Anterior cingulate cortex (tissue), 58 donors: ENCODE measurements around the gene DUOXA1.

Experiments used
- DNase-seq, 58 donors: peaks; one replicate each; lab custom pipeline; 2025; lab: John Stamatoyannopoulos, UW

DUOXA1 gene

DNA sequence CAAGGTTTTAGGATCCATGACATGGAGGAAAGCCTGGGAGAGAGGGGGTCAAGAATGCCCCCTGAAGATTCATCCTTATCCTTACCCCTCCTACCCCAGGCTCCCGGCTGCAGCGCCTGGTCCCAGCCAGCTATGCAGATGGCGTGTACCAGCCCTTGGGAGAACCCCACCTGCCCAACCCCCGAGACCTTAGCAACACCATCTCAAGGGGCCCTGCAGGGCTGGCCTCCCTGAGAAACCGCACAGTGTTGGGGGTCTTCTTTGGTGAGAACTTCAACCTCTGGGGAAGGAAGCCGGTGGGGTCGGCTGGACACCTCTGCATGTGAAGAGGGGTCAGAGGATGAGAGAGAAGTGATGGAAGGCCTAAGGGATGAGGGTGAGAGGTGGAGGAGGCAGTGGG, 4.4 kb upstream of the DUOXA1 start:
- no peak for DNase-seq

DNA sequence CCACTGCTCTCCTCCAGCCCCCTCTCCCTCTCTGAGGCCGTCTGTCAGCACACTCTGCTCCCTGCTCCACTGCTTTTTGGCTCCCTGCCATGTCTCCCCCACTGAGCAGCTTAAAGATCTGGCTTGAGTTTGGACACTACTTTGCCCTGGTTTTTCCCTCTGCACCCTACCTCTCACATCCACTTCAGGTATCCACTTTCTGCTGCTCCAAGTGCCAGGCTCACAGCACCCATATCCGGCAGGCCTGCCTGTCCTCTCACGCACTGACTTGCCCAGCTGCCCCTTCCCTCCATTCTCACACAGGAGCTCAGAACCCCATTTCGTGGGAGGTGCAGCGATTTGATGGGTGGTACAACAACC, 3.9 kb upstream of the DUOXA1 start:
- DNase-seq = no peak

DNA sequence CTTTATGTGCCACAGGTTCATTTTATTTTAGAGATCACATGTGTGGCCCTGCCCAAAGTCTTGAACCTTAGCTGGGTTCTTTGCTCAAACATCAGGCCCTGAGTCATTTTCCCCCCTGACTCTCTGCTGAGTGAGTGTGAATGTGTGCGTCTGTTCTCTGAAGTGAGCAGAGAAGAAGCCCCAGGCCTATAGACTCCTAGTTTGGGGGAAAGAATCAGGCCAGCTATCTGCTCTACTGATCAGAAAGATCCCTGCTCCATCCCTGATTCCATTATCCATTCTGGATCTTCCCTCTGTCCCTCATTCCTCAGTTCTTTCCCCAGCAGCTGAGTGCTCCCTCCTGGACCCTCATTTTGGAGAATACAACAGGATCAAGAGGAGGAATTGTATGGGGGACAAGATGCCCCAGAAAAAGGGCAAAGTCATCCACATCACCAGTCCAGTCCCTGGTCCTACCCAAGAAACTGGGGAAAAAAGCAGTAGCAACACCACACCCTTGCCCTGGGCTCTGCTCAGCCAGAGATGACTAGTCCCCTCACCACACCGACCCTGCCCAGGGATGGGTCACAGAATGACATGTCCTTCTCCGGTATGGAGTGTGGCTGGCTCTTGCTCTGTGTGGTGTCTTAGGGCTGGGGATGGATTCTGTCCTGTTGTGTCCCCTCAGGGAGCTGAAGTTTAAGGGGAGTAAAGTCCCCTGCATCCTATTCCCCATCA, 3.3 kb upstream of the DUOXA1 start:
- DNase-seq = no peak

DNA sequence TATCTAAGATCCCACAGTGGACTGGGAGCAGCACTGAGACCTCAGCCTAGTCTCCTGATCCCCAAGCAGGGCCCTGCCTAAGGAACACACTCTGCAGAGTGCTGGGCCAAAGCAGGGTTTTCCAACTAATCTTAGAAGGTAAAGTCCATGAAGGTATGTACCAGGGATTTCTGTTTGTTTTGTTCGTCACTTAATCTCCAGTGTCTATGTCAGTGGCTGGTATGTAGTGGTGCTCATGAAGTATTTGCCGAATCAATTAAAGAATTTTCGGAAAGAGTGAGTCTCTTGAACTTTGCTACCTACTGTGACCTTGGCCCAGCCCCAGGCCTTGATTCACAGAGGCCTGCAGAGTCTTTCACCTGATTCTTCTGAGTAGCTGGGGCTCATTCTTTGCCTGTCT, 1.8 kb upstream of the DUOXA1 start:
- no peak for DNase-seq

DNA sequence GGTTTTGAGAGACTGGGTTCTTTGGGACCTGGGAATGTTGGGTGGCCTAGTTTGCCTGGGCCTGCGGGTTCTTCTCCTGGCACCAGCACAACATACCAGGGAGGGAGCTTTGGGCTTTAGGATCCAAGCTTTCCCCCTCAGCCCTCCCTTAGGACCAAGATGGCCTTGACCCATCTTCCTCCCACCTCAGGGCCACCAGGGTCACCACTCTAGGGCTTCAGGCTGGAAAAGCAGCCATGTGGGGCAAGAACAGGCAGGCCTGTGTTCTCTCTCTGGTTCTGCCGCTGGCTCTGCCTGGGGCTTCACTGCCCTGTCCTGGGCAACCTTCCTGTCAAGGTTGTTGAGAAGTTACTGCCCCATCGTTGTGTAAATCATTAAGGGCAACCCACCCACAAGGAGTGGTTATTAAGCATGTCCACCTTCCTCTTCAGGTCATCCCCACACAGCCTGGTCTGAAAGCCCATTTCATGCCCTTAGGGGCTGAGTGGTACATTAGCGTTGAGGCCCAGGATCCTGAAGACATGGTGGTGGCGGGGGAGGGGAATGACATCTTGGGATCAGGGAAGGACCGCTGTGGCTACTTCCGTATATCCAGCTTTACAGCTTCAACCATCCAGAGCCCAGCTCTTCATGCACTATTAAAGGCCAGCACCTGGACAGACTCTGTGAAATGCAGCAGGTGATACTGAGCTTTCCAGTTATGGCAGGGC, 767 bp upstream of the DUOXA1 start:
- DNase-seq = no peak

DNA sequence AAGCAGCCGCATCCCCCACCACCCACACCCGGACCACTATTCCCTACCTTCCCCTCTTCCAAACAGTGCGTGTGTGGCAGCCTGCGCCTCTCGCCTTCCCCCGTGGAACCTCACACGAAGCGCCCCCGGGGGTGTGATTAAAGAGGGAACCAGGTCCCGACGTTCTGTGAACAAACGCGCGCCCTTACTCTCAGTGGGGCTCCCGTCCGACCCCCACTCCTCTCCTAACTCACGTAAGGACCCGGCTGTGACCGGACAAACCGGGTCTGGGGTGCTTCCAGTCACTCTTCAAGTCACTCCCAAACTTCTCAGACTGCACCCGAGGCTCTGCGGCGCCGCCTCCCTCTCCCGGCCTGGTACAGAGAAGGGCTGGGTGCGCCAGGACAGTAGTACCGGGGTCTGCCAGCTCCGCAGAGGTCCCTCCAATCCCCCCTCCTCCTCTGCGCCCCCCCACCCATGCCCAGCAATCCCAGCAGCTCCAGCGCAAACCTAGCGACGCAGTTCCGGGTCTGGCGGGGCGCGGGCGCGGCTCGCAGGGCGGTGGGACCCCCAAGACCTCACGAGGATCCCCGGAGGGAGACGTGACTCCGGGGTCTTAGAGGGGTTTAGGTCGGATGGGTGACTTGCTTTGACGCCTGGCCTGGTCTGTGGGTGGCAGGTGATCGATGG, 574 bp downstream of the DUOXA1 start:
- no peak for DNase-seq

DNA sequence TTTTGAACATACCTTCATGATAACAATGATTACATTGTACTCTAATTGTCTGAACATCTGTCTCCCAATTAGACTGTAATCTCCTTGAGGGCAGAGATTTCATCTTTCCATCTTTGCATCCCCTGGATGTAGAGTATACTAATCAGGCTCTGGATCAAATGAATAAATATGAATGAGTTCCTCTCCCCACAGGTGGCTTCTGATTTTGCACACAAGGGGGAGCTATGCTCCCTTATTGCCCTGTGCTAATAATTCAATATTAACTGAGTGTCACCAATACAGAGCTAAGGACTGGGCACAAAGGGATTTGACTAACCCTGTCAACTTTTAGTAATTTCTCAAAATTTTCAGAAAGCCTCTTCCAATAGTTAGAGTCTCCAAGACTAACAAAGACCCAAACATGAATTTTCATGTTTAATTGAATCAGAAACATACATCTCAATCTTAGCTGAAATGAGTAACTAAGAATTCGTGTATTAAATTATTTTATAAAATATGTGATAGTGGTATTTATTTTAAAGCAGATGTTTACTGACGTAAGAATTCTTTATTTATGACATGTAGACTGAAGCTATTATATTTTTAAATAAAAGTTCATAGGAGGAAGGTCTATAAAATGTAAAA, 3.0 kb downstream of the DUOXA1 start:
- DNase-seq = no peak

DNA sequence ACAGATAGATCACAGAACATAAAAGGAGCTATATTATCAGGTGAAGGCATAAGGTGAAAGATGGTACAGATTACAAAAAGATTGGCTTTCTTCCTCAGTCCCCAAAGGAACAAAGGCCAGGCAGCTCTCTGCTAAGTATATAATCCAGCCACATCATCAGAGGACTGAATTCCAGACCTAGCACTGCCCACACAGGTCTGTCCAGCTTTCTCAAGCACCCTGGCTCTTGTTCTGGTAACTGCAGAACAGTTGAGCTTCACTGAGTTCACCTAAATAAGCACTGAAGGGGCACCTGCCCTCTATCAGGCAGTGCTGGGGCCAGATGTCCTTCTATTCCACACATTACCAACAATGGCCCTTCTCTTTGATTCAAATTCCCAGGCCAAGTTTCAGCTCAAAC, 6.3 kb downstream of the DUOXA1 start:
- no peak for DNase-seq

DNA sequence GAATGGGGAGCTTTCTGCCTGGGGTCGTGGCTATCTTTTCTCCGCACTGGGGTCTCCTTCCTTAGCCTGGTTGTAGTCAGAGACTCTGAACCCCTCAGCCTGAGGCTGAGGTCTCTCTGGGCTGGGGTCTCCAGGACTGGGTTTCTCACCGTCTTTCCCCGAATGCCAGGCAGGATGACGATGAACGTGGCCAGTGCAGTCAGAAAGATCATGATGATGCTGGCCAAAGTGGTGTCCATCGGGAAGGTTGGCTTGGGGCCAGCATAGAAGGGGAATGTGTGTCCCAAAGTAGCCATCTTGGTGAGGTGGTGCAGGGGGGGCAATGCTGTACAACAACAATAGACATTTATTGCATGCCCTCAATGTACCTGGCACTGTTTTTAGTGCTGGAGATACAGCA, 7.0 kb downstream of the DUOXA1 start:
- DNase-seq = no peak

DNA sequence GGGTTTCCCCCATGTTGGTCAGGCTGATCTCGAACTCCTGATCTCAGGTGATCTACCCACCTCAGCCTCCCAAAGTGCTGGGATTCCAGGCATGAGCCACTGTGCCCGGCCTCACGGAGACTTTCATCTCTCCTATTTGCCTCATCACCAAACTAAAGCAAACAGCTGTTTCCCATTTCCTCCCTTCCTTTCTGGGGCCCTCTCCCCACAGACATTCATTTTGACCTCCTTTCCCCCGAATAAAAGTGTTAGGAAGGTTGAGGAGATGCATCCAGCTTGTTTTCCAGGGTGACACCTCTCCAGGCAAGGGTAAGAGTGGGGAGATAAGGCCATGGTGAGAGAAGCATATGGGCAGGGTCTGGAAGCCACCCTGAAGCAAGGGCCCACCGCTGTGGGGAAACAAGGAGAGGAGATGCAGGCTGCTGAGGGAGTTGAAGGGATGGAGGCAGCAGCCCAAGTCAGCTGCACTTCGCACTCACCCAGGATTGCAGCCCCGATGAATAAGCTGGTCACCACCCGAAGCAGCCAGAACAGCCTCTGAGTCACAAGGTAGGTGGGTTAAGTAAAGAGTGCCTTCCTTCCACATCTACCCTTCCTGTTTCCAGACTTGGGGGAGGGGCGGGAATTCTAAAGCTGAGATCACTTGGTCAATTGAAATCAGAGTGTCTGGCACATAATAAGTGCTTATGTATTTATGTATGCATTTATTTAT, 7.8 kb downstream of the DUOXA1 start:
- DNase-seq = no peak

DNA sequence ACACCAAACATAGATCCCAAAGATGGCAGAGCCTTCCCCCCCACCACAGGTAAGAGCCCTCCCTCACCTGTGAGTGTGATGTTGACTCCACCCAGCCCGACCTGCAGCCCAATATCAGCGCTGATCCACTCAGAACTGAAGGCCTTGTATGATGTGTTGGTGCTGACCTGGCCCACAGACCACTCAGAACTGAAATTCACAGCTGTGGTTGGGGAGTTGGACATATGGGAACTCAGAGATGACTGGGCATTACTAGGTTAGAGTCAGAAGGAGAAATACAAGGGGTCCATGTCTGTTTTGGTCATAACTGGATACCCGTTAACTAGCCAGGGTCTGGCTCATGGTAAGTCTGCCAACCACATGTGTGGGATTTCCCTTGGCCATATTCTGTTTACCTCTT, 8.7 kb downstream of the DUOXA1 start:
- DNase-seq = no peak

DNA sequence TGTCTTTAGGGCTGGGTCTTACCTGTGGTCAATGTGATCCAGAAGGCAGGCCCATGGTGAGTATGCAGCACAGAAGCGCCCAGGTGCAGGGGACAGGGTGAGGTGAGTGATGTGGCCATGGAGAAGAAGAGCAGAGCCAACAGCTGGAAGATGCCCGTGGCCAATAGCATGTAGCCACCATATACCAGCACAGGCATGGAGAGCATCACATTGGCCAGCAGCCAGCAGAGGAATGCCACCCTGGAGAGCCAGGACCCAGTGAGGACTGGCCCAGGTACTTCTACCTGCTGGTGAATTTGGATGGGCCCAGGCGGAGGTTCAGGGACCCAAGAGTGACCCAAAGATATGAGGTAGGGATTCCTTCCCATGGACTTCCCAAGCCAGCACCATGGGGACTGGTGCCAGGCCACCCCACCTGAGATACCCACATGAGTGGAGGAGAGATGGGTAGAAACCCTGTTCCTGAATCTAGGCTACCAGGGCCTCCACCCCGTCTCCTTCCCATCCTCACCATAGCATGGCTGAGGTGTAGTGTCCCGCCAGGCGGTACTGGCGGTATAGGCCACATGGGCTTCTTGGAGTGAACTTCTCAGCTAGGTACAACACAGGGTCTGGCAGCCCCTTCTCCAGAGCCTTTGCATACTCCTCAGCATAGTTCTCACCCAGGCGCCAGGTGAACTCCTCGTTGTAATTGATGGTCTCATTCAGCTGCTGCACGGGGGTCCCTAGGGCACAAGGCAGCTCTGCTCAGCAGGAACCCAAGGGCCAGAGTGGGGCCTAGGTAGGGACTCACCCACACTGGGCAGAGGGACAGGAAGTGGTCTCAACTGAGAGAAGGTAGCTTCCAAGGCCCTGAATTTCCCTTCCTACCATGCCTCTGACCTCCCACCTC, 9.4 kb downstream of the DUOXA1 start:
- no peak for DNase-seq

DNA sequence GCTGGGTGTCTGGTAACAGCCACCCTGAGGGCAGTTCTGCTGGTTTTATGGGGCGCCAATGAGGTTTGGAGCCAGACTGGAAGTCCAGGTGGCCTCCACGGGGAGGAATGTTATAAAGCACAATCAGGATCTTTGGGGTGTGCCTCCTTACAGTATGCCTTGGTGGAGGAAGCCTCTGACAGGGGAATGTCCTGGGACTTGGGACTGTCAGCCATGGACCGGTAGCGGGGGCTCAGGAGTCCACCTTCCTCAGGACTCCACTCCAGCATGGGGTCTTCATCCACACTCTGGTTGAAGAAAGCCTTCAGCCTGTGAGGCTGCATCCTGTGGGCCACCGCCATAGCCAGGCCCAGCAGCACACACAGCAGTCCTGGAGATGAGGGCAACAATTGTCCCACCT, 10.7 kb downstream of the DUOXA1 start:
- DNase-seq = no peak

DNA sequence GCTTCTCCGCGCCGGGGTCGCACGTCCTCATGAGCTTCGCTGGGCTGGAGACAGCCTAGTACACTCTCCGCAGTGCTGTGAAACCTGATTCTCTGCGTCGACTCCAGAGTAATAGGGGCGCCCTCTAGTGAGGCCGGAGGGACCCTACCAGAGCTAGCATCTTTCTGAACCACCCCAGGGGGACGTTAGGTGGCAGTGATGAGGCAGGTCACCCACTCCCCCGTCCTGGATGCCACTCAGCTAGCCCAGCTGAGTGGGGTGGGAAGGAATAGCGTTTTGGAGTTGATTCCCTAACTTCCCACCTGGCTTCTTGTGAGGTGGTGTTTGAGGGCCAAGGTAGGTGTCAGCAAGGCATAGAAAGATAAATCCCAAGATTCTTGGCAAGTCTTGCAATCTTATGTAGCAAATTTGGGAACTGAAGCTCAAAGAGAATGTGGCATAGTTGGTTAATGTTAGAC, 11.5 kb downstream of the DUOXA1 start:
- peak in 56 of 58 donors; percentile 20 to 92 (median 78) for DNase-seq

DNA sequence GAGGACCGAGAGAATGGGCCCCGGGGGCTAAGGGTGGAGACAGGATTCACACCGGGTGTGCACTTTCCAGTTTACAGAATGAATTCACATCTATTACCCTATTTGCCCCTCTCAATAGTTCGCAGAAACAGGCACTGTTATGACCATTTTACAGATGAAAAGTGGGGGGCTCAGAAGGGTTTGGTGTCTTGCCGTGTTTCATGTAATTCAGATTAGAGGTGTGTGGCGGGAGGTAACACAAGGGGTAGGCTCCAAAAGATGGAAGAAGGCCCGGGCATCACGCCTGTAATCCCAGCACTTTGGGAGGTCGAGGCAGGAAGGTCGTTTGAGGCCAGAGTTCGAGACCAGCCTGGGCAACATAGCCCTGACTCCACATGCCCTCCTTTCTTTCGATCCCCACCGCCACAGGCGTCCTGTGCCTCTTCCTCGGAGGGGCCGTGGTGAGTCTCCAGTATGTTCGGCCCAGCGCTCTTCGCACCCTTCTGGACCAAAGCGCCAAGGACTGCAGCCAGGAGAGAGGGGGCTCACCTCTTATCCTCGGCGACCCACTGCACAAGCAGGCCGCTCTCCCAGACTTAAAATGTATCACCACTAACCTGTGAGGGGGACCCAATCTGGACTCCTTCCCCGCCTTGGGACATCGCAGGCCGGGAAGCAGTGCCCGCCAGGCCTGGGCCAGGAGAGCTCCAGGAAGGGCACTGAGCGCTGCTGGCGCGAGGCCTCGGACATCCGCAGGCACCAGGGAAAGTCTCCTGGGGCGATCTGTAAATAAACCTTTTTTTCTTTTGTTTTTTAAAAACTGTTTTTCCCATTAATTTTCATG, 12.2 kb downstream of the DUOXA1 start:
- DNase-seq = no peak

DNA sequence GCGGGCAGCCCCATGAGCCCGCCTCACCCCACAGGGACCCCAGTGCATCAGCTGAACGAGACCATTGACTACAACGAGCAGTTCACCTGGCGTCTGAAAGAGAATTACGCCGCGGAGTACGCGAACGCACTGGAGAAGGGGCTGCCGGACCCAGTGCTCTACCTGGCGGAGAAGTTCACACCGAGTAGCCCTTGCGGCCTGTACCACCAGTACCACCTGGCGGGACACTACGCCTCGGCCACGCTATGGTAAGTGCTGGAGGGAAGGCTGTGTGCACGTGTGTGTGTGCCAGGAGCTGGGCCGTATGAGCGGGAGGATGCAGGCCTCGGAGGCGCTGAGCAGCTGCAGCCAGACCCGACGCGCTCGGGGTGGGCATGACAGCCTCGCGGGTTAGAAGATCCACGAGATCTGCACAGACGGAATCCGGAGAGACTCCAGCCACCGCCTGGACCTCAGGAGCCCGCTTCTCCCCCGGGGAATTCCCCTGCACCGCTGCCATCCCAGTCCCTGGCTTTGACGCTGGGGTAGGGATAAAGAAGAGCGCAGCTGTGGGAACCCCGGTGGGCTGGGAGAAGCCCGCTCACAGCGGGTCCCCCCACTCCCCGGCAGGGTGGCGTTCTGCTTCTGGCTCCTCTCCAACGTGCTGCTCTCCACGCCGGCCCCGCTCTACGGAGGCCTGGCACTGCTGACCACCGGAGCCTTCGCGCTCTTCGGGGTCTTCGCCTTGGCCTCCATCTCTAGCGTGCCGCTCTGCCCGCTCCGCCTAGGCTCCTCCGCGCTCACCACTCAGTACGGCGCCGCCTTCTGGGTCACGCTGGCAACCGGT, 13.0 kb downstream of the DUOXA1 start:
- DNase-seq = no peak

DNA sequence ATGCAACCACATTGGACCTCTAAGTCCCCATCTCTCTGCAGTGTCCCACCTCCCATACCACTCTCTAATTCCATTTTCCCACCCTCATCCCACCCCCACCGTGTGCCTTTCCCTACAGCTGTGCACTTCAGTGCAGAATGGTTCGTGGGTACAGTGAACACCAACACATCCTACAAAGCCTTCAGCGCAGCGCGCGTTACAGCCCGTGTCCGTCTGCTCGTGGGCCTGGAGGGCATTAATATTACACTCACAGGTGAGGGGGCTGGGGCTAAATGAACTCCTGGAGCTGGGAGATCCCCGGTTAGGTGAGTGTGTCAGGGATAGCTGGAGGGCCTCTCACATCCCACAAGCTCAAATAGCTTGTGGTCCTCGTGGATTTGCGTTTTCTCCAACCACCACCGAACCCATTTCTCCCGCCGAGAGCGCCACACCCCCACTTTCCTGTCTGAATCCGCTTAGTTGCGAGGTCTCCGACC, 13.6 kb downstream of the DUOXA1 start:
- no peak for DNase-seq
